ENCODE results near the gene CMSS1.

CMSS1 gene

GRCh38 chr3:99823723-99824711, 6.4 kb downstream of the CMSS1 start:
- Mint-ChIP-seq H3K27ac (no peak overlapping the region), H3K4me1 (peaks cover 4% of the 10 kb centered on the region), H3K36me3 (ENCODE audit: low read depth) (no peaks in the 10 kb centered on the region), H3K9me3 (no peaks in the 10 kb centered on the region), H3K27me3 (ENCODE audit: low read depth) (no peaks in the 10 kb centered on the region), H3K4me3 (no peak overlapping the region)
- no peak for TF ChIP-seq CTCF (IDR thresholded peaks at IDR 0.05; ENCODE audit: unreplicated experiment in 3 of 3)

- Mint-ChIP-seq H3K4me3 (no peak overlapping the region), H3K27me3 (ENCODE audit: low read depth) (no peaks in the 10 kb centered on the region), H3K27ac (no peak overlapping the region), H3K4me1 (no peaks in the 10 kb centered on the region), H3K9me3 (no peaks in the 10 kb centered on the region), H3K36me3 (ENCODE audit: low read depth) (no peaks in the 10 kb centered on the region)
- no peak for TF ChIP-seq CTCF (IDR thresholded peaks at IDR 0.05; ENCODE audit: unreplicated experiment in 3 of 3)
These were observed 7.5 kb downstream of the CMSS1 start for GRCh38 chr3:99825004-99825640.

GRCh38 chr3:99829844-99830243, 12.2 kb downstream of the CMSS1 start:
- Mint-ChIP-seq H3K4me1 (peaks cover 8% of the 10 kb centered on the region), H3K4me3 (no peak overlapping the region), H3K9me3 (no peaks in the 10 kb centered on the region), H3K36me3 (ENCODE audit: low read depth) (no peaks in the 10 kb centered on the region), H3K27ac (no peak overlapping the region), H3K27me3 (ENCODE audit: low read depth) (no peaks in the 10 kb centered on the region)
- no peak for TF ChIP-seq CTCF (IDR thresholded peaks at IDR 0.05; ENCODE audit: unreplicated experiment in 3 of 3)

- no peak overlapping the region for H3K4me3 Mint-ChIP-seq
- H3K4me1 Mint-ChIP-seq, result peaks cover 8% of the 10 kb centered on the region
- no peaks in the 10 kb centered on the region for H3K27me3 Mint-ChIP-seq (ENCODE audit: low read depth)
- TF ChIP-seq CTCF (IDR thresholded peaks at IDR 0.05; ENCODE audit: unreplicated experiment in 3 of 3), result no peak
- H3K36me3 Mint-ChIP-seq (ENCODE audit: low read depth), result no peaks in the 10 kb centered on the region
- H3K9me3 Mint-ChIP-seq, result no peaks in the 10 kb centered on the region
- peak overlapping the region in 1 of 3 experiments; percentile 39 for H3K27ac Mint-ChIP-seq
These were observed 16.0 kb downstream of the CMSS1 start for GRCh38 chr3:99833617-99834205.

- Mint-ChIP-seq H3K4me3 (no peak overlapping the region), H3K4me1 (peaks cover 8% of the 10 kb centered on the region), H3K36me3 (ENCODE audit: low read depth) (no peaks in the 10 kb centered on the region), H3K9me3 (no peaks in the 10 kb centered on the region), H3K27ac (peak overlapping the region in 1 of 3 experiments; percentile 39), H3K27me3 (ENCODE audit: low read depth) (no peaks in the 10 kb centered on the region)
- TF ChIP-seq CTCF (IDR thresholded peaks at IDR 0.05; ENCODE audit: unreplicated experiment in 3 of 3), result no peak
These were observed 16.7 kb downstream of the CMSS1 start for GRCh38 chr3:99834211-99834957.

Data from nephron (organoid).